ENCODE results near the gene AUTS2.

Gene AUTS2

GRCh38 chr7:69640925-69641594 is 42.8 kb downstream of the AUTS2 start:
- TF ChIP-seq CTCF (IDR thresholded peaks at IDR 0.05; ENCODE audit: borderline replicate concordance, insufficient read depth, low read depth, low read length) = no peak
- H3K4me3 ChIP-seq (ENCODE audit: low read depth, low read length) = no peak overlapping the region

- no peak for TF ChIP-seq CTCF (IDR thresholded peaks at IDR 0.05; ENCODE audit: borderline replicate concordance, insufficient read depth, low read depth, low read length)
- no peak overlapping the region for H3K4me3 ChIP-seq (ENCODE audit: low read depth, low read length)
Observed at GRCh38 chr7:69643265-69643664, 45.0 kb downstream of the AUTS2 start.

- no peak for TF ChIP-seq CTCF (IDR thresholded peaks at IDR 0.05; ENCODE audit: borderline replicate concordance, insufficient read depth, low read depth, low read length)
Observed at GRCh38 chr7:69643708-69644445, 45.6 kb downstream of the AUTS2 start.

GRCh38 chr7:69645683-69646082 is 47.4 kb downstream of the AUTS2 start:
- no peak for TF ChIP-seq CTCF (IDR thresholded peaks at IDR 0.05; ENCODE audit: borderline replicate concordance, insufficient read depth, low read depth, low read length)
- no peak overlapping the region for H3K4me3 ChIP-seq (ENCODE audit: low read depth, low read length)

More at GRCh38 chr7:69643708-69644445, 45.6 kb downstream of the AUTS2 start:
- no peak overlapping the region for H3K4me3 ChIP-seq (ENCODE audit: low read depth, low read length)

- H3K4me3 ChIP-seq (ENCODE audit: low read depth, low read length) = no peak overlapping the region
- no peak for TF ChIP-seq CTCF (IDR thresholded peaks at IDR 0.05; ENCODE audit: borderline replicate concordance, insufficient read depth, low read depth, low read length)
Observed at GRCh38 chr7:69651101-69651590, 52.9 kb downstream of the AUTS2 start.

GRCh38 chr7:69652947-69653701 is 54.8 kb downstream of the AUTS2 start:
- TF ChIP-seq CTCF (IDR thresholded peaks at IDR 0.05; ENCODE audit: borderline replicate concordance, insufficient read depth, low read depth, low read length) = no peak

More at GRCh38 chr7:69652947-69653701, 54.8 kb downstream of the AUTS2 start:
- no peak overlapping the region for H3K4me3 ChIP-seq (ENCODE audit: low read depth, low read length)

All from GM12875 (cell line).